IMR-90 (cell line): ENCODE results near the gene SVIL.

Experiments
- CEBPB ChIP-seq: IDR thresholded peaks from 2 replicates; pipeline ENCODE4 v1.6.1; 2012; ENCODE audit warnings: low read depth, low read length, improper control_type of control experiment
- CHD1 ChIP-seq: IDR thresholded peaks from 2 replicates; pipeline ENCODE4 v1.6.1; 2012; ENCODE audit warnings: low read depth, low read length, improper control_type of control experiment
- CTCF ChIP-seq: conservative IDR thresholded peaks from 2 replicates; pipeline ENCODE4 v1.5.1; 2012; ENCODE audit warnings: mild to moderate bottlenecking, low read depth, low read length, improper control_type of control experiment
- FOS ChIP-seq: fragments of 150-350 bp; IDR thresholded peaks from 2 replicates; pipeline ENCODE4 v1.6.1; 2016; ENCODE audit warnings: low read depth, low read length
- MAFK ChIP-seq: IDR thresholded peaks from 2 replicates; pipeline ENCODE4 v1.6.1; 2012; ENCODE audit warnings: low read depth, low read length, improper control_type of control experiment
- POLR2A ChIP-seq: IDR thresholded peaks from 2 replicates; pipeline ENCODE4 v1.6.1; 2012; ENCODE audit warnings: mild to moderate bottlenecking, low read depth, low read length
- RFX5 ChIP-seq: IDR thresholded peaks from 2 replicates; pipeline ENCODE4 v1.8.0; 2012; ENCODE audit warnings: low read depth, mild to moderate bottlenecking, low read length, moderate library complexity
- TF ChIP-seq, protein P1 (sequence below): fragments of 150-350 bp; IDR thresholded peaks from 2 replicates; pipeline ENCODE4 v1.6.1; 2016; ENCODE audit warnings: low read depth, mild to moderate bottlenecking, low read length, moderate library complexity, borderline replicate concordance

- TF ChIP-seq CEBPB (no peak), POLR2A (no peak), CTCF (0 out of 2 replicates have a peak, but pooled peaks have one; percentile 4), MAFK (no peak), RFX5 (no peak), FOS (no peak), CHD1 (no peak)
- TF ChIP-seq, protein P1, sequence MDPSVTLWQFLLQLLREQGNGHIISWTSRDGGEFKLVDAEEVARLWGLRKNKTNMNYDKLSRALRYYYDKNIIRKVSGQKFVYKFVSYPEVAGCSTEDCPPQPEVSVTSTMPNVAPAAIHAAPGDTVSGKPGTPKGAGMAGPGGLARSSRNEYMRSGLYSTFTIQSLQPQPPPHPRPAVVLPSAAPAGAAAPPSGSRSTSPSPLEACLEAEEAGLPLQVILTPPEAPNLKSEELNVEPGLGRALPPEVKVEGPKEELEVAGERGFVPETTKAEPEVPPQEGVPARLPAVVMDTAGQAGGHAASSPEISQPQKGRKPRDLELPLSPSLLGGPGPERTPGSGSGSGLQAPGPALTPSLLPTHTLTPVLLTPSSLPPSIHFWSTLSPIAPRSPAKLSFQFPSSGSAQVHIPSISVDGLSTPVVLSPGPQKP: no peak
These were observed 169.4 kb downstream of the SVIL start for GRCh38 chr10:29465384-29465783.
